ENCODE data around the gene ORAI3.
A peak's percentile ranks its signal among the peaks of the same experiment; 100 is the strongest.

Gene ORAI3

DNA sequence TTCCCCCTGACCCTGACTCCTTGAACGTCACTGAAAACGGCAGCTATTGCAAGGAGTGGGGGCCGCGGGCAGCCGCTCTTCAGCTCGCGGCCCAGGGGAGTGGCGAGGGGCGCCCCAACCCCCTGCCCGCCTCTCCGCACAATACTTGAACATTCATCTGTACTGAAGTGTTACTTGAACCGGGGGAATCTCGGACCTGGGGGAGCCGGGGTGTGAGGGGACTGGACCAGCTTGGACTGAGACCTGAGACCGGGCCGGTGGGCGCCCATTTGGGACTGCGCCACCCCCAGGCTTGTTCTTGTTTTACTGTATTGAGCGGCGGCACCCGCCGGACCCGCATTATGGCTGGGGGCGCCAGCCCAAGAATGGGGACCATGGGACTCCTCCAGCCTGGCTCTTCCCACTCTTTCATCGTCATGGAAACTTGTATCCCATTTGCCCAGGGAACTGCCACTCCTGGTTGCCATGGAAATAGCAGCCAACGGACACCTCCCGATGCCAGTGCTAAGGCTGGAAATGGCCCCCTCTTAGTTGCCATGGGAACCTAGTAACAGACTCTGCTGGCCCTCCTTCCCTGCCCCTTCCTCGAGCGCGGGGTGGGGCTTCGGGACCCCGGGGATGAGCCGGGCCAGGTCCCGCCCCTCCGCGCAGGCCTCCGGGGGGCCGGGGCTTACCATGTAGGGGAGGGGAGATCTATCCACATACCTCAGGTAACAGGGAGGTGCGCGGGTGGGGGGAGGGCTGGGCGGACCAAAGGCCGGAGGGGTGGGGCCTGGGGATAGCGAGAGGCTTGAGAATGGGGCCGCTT is 805 bp upstream of the ORAI3 start:
- peak; percentile 19 for DNase-seq (ENCODE audit: low spot score)

DNA sequence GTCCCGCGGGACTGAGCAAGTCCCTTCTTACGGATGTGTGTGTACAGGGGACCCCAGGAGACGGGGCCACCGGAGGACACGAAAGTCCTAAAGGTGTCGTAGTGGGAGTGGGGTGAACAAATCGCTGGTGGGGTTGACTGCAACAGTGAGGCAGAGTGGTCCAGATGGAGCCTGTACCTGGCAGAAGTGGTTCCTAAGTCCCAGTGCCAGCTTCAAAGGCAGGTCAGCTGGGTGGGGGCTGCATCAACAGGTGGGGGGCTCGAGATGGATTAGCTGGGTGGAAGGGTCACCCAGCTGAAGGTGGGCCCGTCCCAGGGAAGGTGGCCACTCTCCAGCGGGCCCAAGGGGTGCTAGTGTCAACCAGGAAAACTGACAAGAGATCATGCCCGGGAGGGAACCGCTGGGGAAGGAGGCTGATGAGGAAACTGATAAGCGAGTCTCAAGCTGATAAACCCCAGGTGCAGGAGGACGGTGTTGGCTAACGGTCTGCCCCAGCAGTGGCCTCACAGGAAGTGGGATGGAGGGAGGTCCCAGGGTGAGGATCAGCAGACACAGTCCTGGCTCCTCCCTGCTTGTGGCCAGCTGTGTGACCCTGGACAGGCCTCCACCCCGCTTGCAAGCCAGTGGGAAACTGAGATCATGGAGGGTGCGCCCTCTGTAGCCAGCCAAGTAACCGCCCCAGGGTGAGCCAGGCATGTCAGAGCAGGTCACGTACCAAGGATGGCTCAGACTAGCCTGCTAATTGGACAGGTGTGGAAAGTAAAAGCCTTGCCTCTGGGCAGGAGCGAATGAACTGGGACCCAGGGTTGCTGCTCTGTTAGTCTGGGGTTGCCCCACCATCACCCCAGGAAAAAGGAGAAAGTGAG is 1.0 kb downstream of the ORAI3 start:
- peak; percentile 58 for DNase-seq (ENCODE audit: low spot score)

DNA sequence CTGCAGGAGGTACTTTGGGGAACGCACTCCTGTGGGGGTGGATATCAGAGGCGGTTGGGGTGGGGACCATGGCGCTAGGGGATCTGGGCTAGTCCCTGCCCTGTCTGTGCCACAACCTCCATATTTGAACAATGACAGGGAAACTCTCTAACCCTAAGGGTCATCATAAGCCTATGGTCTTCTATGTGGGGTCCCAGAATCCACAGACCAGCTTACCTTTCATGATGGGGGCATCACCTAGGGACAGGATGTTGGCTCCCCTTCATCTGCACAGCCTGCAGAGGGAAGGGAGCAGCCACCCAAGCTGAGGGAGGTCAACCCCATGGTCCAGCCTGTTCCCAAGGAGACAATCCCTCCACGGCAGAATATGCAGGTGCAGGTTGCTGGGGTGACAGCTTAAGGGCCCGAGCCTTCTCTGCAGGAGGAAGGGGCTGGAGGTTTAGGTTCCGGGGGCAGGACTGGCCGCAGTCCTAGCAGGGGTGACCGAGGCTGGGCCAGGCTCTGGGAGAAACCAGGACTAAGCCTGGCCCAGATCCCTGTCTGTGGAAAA is 1.7 kb downstream of the ORAI3 start:
- no peak for DNase-seq (ENCODE audit: low spot score)

DNA sequence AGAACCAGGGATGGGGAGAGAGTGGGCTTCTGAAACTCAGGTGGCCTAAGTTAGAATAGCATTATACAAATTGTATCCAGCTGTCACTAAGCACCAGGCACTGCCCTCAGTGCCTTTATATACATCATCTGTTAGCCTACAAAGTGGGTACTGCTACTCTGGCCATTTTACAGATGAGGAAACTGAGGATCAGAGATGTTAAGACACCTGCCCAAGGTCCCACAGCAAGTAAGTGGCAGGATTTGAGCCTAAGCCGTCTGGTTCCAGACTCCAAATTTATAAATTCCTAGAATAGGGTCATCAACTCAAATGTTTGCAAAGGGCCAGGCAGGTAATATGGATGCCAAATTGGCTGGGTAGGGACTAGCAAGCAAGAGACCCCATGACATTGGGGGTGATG is 2.3 kb downstream of the ORAI3 start:
- DNase-seq (ENCODE audit: low spot score) = no peak

DNA sequence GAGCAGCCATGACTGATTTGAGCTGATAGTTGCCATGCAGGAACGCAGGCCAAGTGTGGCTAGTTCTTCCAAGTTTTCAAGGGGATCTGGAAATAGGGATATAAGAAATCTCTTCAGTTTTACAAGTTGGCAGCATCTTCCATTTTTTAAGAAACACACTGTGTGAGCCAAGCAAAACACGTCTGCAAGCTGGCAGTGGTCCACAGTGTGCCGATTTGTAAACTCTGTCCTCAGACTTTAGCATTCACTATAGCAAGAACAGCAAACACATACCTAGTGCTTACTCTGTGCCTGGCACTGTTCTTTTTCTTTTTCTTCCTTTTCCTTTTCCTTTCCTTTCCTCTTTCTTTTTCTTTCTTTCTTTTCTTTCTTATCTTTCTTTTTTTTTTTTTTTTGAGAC is 2.9 kb downstream of the ORAI3 start:
- no peak for DNase-seq (ENCODE audit: low spot score)

DNA sequence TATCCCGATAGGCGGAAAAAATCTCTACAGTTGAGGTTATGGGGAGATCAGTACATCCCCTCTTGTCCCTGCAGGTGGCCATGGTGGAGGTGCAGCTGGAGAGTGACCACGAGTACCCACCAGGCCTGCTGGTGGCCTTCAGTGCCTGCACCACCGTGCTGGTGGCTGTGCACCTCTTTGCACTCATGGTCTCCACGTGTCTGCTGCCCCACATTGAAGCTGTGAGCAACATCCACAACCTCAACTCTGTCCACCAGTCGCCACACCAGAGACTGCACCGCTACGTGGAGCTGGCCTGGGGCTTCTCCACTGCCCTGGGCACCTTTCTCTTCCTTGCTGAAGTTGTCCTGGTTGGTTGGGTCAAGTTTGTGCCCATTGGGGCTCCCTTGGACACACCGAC is 4.2 kb downstream of the ORAI3 start:
- no peak for DNase-seq (ENCODE audit: low spot score)

DNA sequence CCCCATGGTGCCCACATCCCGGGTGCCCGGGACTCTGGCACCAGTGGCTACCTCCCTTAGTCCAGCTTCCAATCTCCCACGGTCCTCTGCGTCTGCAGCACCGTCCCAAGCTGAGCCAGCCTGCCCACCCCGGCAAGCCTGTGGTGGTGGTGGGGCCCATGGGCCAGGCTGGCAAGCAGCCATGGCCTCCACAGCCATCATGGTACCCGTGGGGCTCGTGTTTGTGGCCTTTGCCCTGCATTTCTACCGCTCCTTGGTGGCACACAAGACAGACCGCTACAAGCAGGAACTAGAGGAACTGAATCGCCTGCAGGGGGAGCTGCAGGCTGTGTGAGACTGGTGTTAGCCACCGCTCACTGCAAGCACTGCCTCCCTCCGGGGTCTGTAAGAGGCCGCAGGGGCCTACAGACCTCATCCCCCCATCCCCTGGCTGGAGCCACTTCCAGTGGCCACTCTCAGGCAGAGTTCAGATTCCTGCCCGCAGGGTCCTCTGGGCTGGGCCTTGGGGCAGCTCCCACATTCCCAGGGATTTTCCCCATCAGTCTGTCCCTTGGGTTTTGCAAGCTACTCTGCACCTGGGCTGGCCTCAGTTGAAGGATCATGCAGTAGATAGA is 4.8 kb downstream of the ORAI3 start:
- DNase-seq (ENCODE audit: low spot score) = peak; percentile 94

DNA sequence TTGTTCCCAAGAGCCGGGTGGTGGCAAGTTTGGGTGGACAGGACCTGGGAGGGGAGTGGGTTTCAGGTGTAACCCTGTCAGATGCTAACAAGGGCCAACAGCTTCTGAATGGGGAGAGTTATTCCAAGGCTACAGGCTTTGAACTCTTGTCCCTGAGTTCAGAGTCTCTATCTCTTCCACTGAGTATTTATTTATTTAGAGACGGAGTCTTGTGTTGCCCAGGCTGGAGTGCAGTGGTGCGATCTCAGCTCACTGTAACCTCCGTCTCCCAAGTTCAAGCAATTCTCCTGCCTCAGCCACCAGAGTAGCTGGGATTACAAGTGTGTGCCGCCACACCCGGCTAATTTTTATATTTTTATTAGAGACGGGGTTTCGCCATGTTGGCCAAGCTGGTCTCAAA is 6.1 kb downstream of the ORAI3 start:
- DNase-seq (ENCODE audit: low spot score) = no peak

DNA sequence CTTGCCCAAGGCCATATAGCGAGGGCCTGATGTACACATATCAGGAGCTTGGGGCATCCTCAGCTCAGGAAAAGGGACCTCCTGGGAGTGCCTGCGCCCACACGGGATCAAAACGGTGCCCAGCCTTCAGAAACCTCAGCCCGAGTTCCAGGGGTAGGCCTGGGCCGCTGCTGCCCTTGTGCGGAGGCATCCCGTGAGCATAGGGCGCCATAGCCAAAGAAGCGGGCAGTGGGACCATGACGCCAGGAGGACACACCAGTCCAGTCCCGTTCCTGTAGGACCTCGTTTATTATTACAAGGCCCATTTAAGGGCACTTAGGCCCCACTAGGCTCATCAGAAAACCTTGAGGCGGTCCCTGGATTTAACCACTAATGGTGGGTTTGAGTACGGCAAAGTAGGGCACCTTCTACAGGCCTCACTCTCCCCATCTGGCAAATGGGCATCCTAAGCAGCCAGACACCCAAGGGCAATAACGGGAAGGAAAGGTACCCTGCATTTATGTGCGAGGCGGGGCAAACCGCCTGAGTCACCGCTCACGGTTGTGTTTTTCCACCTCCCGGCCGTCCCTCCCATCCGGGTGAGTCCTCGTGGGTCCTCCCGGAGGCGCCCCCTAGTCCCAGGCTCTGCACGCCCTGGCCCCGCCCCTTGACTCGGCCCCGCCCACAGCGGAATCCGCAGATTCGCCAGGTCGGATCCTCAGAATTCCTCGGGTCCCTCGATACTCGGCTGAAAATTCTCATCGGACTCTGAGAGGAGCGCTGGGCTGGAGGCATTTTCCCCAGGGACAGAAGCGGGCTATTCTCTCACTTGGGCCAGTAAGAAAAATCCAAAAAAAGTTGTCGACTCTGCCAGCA is 8.0 kb downstream of the ORAI3 start:
- peak; percentile 89 for DNase-seq (ENCODE audit: low spot score)

DNA sequence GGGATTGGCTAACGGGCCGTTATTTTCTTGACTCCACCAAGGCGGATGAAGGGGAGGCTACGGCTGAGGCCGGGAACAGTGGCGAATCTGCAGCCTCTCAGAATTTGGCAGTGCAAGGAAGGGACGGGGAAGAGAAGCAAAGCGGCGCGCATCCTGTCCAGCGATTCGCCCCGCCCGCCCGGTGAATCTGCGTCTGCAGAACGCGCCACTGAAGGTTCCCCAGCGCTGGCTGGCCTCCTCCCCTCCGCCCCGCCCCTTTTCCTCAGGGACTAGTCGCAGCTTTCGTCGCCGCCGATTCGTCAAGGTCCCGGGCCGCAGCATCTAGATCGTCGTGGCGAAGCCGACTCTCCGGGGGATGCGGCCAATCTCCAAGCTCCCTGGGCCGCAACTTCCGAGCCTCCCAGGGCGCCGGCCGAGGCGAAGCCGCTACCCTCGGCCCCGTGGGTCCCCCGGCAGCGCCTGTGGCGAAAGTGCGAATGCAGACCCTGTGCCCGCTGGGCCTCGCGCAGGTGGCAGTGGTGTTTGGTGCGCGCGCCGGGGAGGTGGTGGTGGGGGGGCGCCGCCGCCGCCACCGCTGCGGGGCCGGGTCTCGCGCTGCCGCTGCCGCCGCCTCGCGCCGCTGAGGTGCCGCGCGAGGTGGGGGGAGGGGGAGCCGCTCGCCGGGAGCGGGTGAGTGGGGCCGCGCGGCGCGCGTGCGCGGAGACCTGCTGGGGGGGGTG is 8.7 kb downstream of the ORAI3 start, which contains the start of gene SETD1A:
SETD1A (plus strand) TSS at position 299 of the 719 bp plus-strand sequence. CDS start 978 bp downstream, outside the sequence.
- DNase-seq (ENCODE audit: low spot score) = peak; percentile 93

DNA sequence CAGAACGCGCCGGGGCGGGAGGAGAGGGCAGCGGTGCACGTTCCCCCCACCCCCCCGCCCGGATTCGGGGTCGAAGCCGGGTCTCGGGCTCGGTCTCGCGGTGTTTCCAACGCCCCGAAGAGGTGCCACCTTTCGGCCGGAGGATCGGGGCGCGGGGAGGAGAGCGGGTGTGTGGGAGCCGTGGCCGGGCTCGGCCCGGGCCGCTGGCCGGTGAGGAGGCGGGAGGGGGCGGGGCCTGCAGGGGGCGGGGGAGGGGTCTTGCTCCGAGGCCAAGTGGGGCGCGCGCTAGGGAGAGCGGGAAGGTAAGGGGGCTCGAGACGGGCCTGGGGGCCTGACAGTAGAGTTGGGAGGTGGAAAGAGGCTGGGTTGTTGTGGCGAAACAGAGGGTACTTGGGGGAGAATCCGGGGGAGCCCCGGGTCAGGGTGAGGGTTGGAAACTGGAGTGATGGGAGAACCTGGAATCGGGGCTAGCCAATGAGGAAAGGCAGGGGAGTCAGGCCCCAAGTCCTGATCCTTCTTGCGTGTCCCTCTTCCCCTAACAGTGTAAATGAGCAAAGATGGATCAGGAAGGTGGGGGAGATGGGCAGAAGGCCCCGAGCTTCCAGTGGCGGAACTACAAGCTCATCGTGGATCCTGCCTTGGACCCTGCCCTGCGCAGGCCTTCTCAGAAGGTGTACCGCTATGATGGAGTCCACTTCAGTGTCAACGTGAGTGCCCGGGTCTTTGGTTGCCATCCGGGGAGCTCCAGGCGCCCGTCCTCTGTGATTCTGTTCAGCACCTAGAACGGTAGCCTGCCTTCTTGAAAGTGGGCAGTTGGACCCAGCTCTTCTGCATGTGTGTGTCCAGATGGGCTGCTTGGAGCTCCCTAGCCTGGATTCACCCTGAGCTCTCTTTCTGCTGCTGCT is 9.6 kb downstream of the ORAI3 start:
- peak; percentile 81 for DNase-seq (ENCODE audit: low spot score)

DNA sequence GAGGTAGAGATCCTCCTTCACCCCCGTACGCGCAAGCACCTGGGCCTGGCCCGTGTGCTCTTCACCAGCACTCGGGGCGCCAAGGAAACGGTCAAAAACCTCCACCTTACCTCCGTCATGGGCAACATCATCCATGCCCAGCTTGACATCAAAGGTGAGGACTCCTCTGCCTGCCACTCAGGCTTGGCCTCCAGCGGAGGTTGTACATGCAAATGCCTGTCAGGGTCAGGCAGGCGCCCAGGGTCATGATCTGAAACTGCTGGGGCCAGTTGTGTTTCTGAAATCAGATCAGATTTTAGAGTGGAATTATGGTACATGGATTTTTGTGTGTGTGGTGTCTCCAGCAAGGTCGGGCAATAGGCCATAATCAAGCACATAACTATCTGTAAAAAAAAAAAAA is 12.5 kb downstream of the ORAI3 start:
- no peak for DNase-seq (ENCODE audit: low spot score)

DNA sequence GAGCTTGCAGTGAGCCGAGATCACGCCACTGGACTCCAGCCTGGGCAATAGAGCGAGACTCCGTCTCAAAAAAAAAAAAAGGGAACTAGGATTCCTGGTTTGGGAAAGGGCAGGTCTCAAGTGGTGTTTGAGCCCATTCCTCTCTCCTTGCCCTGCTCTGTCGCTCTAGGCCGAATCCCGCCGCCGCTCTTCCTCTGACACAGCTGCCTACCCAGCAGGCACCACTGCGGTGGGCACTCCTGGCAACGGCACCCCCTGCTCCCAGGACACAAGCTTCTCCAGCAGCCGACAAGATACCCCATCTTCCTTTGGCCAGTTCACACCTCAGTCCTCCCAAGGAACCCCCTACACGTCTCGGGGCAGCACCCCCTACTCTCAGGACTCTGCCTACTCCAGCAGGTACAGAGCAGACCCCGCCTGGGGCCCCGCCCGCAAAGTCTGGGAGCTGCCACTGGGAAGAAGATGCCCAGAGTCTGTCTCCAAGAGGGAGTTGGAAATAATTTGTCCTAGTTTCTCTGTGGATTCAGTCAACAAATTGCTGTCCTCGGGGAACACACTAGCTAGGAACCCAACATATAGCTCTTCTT is 15.2 kb downstream of the ORAI3 start:
- no peak for DNase-seq (ENCODE audit: low spot score)

DNA sequence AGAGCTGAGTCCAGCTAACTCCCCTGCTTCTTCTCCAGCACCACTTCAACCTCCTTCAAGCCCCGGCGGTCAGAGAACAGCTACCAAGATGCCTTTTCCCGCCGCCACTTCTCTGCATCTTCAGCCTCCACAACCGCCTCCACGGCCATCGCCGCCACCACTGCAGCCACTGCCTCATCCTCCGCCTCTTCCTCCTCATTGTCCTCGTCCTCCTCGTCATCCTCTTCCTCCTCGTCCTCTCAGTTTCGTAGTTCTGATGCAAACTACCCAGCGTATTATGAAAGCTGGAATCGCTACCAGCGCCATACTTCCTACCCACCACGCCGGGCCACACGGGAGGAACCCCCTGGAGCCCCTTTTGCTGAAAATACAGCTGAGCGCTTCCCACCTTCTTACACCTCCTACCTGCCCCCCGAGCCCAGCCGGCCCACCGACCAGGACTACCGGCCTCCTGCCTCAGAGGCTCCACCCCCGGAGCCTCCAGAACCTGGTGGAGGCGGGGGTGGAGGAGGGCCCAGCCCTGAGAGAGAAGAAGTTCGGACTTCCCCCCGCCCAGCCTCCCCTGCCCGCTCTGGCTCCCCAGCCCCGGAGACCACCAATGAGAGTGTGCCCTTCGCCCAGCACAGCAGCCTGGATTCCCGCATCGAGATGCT is 15.8 kb downstream of the ORAI3 start:
- no peak for DNase-seq (ENCODE audit: low spot score)

DNA sequence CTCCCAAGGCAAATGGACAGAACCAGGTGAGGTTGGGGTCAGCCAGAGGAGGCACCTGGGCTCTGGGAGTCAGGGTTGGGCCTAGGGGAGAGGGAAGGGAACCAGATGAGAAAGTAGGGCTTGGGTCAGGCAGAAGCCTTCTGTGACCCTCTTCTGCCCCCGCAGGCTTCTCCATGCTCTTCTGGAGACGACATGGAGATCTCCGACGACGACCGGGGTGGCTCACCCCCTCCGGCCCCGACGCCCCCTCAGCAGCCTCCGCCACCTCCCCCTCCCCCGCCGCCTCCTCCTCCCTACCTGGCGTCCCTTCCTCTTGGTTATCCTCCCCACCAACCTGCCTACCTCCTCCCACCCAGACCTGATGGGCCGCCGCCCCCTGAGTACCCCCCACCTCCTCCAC is 16.6 kb downstream of the ORAI3 start:
- DNase-seq (ENCODE audit: low spot score) = no peak

DNA sequence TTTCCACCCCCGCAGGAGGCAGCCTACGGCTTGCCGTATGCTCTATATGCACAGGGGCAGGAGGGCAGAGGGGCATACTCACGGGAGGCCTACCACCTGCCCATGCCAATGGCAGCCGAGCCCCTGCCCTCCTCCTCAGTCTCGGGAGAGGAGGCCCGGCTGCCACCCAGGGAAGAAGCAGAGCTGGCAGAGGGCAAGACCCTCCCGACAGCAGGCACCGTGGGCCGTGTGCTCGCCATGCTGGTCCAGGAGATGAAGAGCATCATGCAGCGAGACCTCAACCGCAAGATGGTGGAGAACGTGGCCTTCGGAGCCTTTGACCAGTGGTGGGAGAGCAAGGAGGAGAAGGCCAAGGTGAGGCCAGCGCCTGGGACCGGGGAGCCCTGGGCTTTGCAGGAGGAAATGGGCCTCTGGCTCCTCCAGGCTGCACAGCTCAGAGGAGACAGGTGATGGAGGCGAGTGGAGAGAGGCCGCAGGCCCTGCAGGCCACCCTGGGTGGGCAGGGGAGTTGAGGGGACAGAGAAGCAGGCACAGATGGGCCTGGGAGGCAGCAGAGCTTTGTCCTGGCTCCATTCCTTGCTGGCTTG is 17.3 kb downstream of the ORAI3 start:
- DNase-seq (ENCODE audit: low spot score) = no peak

DNA sequence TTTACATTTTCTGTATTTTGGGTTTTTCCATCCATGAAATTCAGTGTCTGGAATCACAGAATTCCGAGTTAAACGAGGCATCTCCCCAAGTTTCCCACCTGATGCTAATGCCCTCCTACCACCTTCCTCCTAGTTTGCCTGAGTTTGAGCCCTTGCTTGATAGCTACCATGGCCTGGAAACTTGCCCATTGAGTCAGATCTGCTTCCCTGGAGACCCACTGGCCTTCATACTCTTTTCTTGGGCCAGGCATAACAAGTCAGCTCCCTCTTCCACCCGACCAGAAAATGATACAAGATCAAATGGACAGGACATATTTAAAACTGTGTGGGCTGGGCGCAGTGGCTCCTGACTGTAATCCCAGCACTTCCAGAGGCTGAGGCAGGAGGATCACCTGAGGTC is 18.9 kb downstream of the ORAI3 start:
- DNase-seq (ENCODE audit: low spot score) = no peak

DNA sequence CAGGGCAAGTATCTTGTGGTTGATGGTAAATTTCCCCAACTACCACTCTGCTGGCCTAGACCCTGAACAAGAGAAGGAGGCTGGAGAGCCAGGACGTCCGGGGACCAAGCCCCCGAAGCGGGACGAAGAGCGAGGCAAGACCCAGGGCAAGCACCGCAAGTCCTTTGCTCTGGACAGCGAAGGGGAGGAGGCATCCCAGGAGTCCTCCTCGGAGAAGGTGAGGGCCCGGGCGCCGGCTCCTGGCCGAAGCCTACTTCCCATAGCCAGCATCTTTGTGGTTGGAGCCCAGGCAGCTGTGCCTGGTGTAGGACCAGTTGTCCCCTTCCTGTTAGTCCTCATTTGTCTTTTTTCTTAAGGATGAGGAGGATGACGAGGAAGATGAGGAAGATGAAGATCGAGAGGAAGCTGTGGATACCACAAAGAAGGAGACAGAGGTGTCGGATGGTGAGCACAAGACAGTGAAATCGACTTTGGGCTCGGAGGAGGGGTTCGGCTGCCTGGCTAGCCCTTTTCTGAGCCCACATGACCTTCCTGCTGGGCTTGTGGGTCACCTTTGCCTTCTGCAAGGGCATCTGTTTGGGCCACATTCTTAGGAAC is 20.5 kb downstream of the ORAI3 start:
- no peak for DNase-seq (ENCODE audit: low spot score)
